Stimulated activated CD4-positive, alpha-beta T cell treated with anti-CD3 and anti-CD28 coated beads, TNF-alpha, amount 100 ng/mL, for 1 hour (primary cell): Measurements from ENCODE around the gene DXO.
"Not testable (repeated sequence)": the region's sequence is repeated elsewhere in the genome, so short reads cannot be mapped to it uniquely, and the experiment has no call there.

Source experiments
- DNase-seq, 3 donors: peaks; one replicate each; pipeline ENCODE4 v3.0.0-alpha.2; 2020; ENCODE audit warnings: low read depth in 3 of 3, low spot score in 1 of 3

The DXO gene

GRCh38 chr6:31958741-31959739 lies 12.9 kb downstream of the DXO start, which contains the start of the genes NELFE and SKIC2:
Gene NELFE, minus strand, starts transcription at chr6:31958971. Its CDS starts 525 bp downstream, at chr6:31958446.
Gene SKIC2, plus strand, starts transcription at chr6:31959175. Its CDS starts 18 bp downstream, at chr6:31959193.
- peak; percentile 94 to 95 (median 95) for DNase-seq

GRCh38 chr6:31958412-31958740 lies 13.6 kb downstream of the DXO start:
- no peak for DNase-seq

GRCh38 chr6:31956796-31957195 lies 15.1 kb downstream of the DXO start:
- DNase-seq, result no peak

- DNase-seq, result no peak
Measured at GRCh38 chr6:31954511-31954910, 17.4 kb downstream of the DXO start.

- no peak for DNase-seq
Measured at GRCh38 chr6:31952890-31953289, 19.0 kb downstream of the DXO start.

- no peak for DNase-seq
Measured at GRCh38 chr6:31952140-31952805, 19.7 kb downstream of the DXO start.

GRCh38 chr6:31949926-31950548 lies 21.9 kb downstream of the DXO start:
- no peak for DNase-seq

GRCh38 chr6:31948753-31949413 lies 23.1 kb downstream of the DXO start:
- DNase-seq, result no peak

GRCh38 chr6:31948306-31948705 lies 23.6 kb downstream of the DXO start:
- DNase-seq, result no peak

GRCh38 chr6:31947864-31948263 lies 24.1 kb downstream of the DXO start:
- no peak for DNase-seq

GRCh38 chr6:31947070-31947675 lies 24.8 kb downstream of the DXO start:
- no peak for DNase-seq

- DNase-seq, result no peak
Measured at GRCh38 chr6:31946370-31946885, 25.5 kb downstream of the DXO start.

GRCh38 chr6:31945507-31946369 lies 26.2 kb downstream of the DXO start, which contains the start of gene CFB:
Gene CFB, plus strand, starts transcription at chr6:31946095. Its CDS starts 127 bp downstream, at chr6:31946222.
- no peak for DNase-seq

- no peak for DNase-seq
Measured at GRCh38 chr6:31945154-31945506, 26.8 kb downstream of the DXO start.

GRCh38 chr6:31943742-31944141 lies 28.2 kb downstream of the DXO start:
- DNase-seq, result no peak

- DNase-seq, result no peak
Measured at GRCh38 chr6:31940256-31940664, 31.7 kb downstream of the DXO start.

- DNase-seq, result no peak
Measured at GRCh38 chr6:31935823-31936222, 36.1 kb downstream of the DXO start.

GRCh38 chr6:31935021-31935420 lies 36.9 kb downstream of the DXO start:
- no peak for DNase-seq

GRCh38 chr6:31933537-31933936 lies 38.4 kb downstream of the DXO start:
- no peak for DNase-seq

- not testable (repeated sequence) for DNase-seq
Measured at GRCh38 chr6:31932137-31932536, 39.8 kb downstream of the DXO start.
